HG02938 (cell line): Measurements from ENCODE around the gene CRYBG2.
"Not testable (repeated sequence)": the region's sequence is repeated elsewhere in the genome, so short reads cannot be mapped to it uniquely, and the experiment has no call there.

ENCODE experiments used
- ATAC-seq: cut with Tn5 transposase; IDR thresholded peaks from one replicate; pipeline ENCODE4 v1.9.1; 2021; ENCODE audit warnings: mild to moderate bottlenecking, moderate library complexity; ENCODE audit not compliant: unreplicated experiment

Gene CRYBG2

GRCh38 chr1:26353976-26354820 is at the start of gene CRYBG2:
Gene CRYBG2 (minus strand): TSS chr1:26354130. CDS start chr1:26346657, 7,473 bp downstream.
- no peak for ATAC-seq

- no peak for ATAC-seq
Measured at GRCh38 chr1:26403656-26404055, 49.7 kb upstream of the CRYBG2 start.

GRCh38 chr1:26401891-26402290 is 48.0 kb upstream of the CRYBG2 start:
- ATAC-seq, result no peak

GRCh38 chr1:26399034-26399433 is 45.1 kb upstream of the CRYBG2 start:
- no peak for ATAC-seq

- ATAC-seq, result no peak
Measured at GRCh38 chr1:26395754-26396153, 41.8 kb upstream of the CRYBG2 start.

- ATAC-seq, result no peak
Measured at GRCh38 chr1:26391450-26391849, 37.5 kb upstream of the CRYBG2 start.

- no peak for ATAC-seq
Measured at GRCh38 chr1:26389604-26390247, 35.8 kb upstream of the CRYBG2 start.

GRCh38 chr1:26388791-26389445 is 35.0 kb upstream of the CRYBG2 start:
- no peak for ATAC-seq

GRCh38 chr1:26387447-26387846 is 33.5 kb upstream of the CRYBG2 start:
- no peak for ATAC-seq

GRCh38 chr1:26385063-26385462 is 31.1 kb upstream of the CRYBG2 start:
- ATAC-seq, result not testable (repeated sequence)

GRCh38 chr1:26384076-26384475 is 30.1 kb upstream of the CRYBG2 start:
- no peak for ATAC-seq

GRCh38 chr1:26378879-26379251 is 24.9 kb upstream of the CRYBG2 start:
- ATAC-seq, result no peak

GRCh38 chr1:26378088-26378878 is 24.4 kb upstream of the CRYBG2 start:
- ATAC-seq, result peak; percentile 68

GRCh38 chr1:26376050-26376449 is 22.1 kb upstream of the CRYBG2 start:
- ATAC-seq, result no peak

- ATAC-seq, result no peak
Measured at GRCh38 chr1:26375081-26375480, 21.2 kb upstream of the CRYBG2 start.

GRCh38 chr1:26374361-26374760 is 20.4 kb upstream of the CRYBG2 start:
- ATAC-seq, result not testable (repeated sequence)

- ATAC-seq, result no peak
Measured at GRCh38 chr1:26373789-26374188, 19.9 kb upstream of the CRYBG2 start.

- ATAC-seq, result no peak
Measured at GRCh38 chr1:26373281-26373680, 19.4 kb upstream of the CRYBG2 start.

- not testable (repeated sequence) for ATAC-seq
Measured at GRCh38 chr1:26372611-26373010, 18.7 kb upstream of the CRYBG2 start, which contains the start of gene ZNF683. Gene ZNF683 (minus strand): TSS chr1:26372750. CDS start chr1:26368571, 4,179 bp downstream.

GRCh38 chr1:26372039-26372438 is 18.1 kb upstream of the CRYBG2 start:
- no peak for ATAC-seq
